Neural crest cell (in vitro differentiated cells): ENCODE measurements around the gene MROH9. TPM values are rescaled to one million over a fixed set of nuclear protein-coding genes. Genes with fewer than 3 reads are reported as not detected.

ENCODE experiments used
- DNase-seq: peaks from one replicate; pipeline ENCODE4 v3.0.0; 2021; ENCODE audit warnings: low read depth, mixed read lengths, low spot score
- H3K27ac Mint-ChIP-seq: one replicate; pipeline ENCODE4 v1.8.0; 2021; ENCODE audit warnings: mild to moderate bottlenecking, mixed read lengths; ENCODE audit not compliant: unreplicated experiment
- H3K27me3 Mint-ChIP-seq: 2 replicates; pipeline ENCODE4 v1.8.0; 2021; ENCODE audit warnings: low read depth, mild to moderate bottlenecking, mixed read lengths
- H3K36me3 Mint-ChIP-seq: 2 replicates; pipeline ENCODE4 v1.8.0; 2021; ENCODE audit warnings: low read depth, mild to moderate bottlenecking, mixed read lengths
- H3K4me1 Mint-ChIP-seq: 2 replicates; pipeline ENCODE4 v1.8.0; 2021; ENCODE audit warnings: mixed read lengths
- H3K4me3 Mint-ChIP-seq: one replicate; pipeline ENCODE4 v1.8.0; 2021; ENCODE audit warnings: mild to moderate bottlenecking, mixed read lengths
- H3K9me3 Mint-ChIP-seq: 2 replicates; pipeline ENCODE4 v1.8.0; 2021; ENCODE audit warnings: mixed read lengths
- CTCF ChIP-seq: fragments of 200-600 bp; sonication (generic); conservative IDR thresholded peaks from 2 replicates; pipeline ENCODE4 v1.5.0; 2021; ENCODE audit warnings: antibody characterized with exemption, mild to moderate bottlenecking
- total RNA-seq: library from RNA; stranded (reverse); gene quantifications from 2 replicates; pipeline ENCODE4 v1.2.1, GENCODE V29; 2021

MROH9 gene
- total RNA-seq, 1 donor from 2014 or later = not detected

GRCh38 chr1:171055966-171056643 lies 120.8 kb downstream of the MROH9 start:
- H3K36me3 Mint-ChIP-seq = no peaks in the 10 kb centered on the region
- H3K4me1 Mint-ChIP-seq = no peaks in the 10 kb centered on the region
- peaks cover 2% of the 10 kb centered on the region for H3K27me3 Mint-ChIP-seq
- H3K27ac Mint-ChIP-seq = no peak overlapping the region
- TF ChIP-seq CTCF = no peak
- DNase-seq = no peak
- peaks cover 10% of the 10 kb centered on the region for H3K9me3 Mint-ChIP-seq
- H3K4me3 Mint-ChIP-seq = no peak overlapping the region

- H3K4me3 Mint-ChIP-seq = no peak overlapping the region
- H3K27me3 Mint-ChIP-seq = peaks cover 2% of the 10 kb centered on the region
Measured at GRCh38 chr1:171061425-171062143, 126.2 kb downstream of the MROH9 start.

GRCh38 chr1:171062902-171063301 lies 127.6 kb downstream of the MROH9 start:
- Mint-ChIP-seq H3K27me3 (peaks cover 2% of the 10 kb centered on the region), H3K4me1 (no peaks in the 10 kb centered on the region), H3K9me3 (no peaks in the 10 kb centered on the region), H3K4me3 (no peak overlapping the region), H3K36me3 (no peaks in the 10 kb centered on the region), H3K27ac (no peak overlapping the region)
- DNase-seq = no peak
- no peak for TF ChIP-seq CTCF

More at GRCh38 chr1:171061425-171062143, 126.2 kb downstream of the MROH9 start:
- H3K4me1 Mint-ChIP-seq = no peaks in the 10 kb centered on the region
- no peak overlapping the region for H3K27ac Mint-ChIP-seq
- no peak for TF ChIP-seq CTCF
- H3K9me3 Mint-ChIP-seq = no peaks in the 10 kb centered on the region
- H3K36me3 Mint-ChIP-seq = no peaks in the 10 kb centered on the region
- no peak for DNase-seq

- Mint-ChIP-seq H3K4me3 (no peak overlapping the region), H3K27ac (no peak overlapping the region), H3K27me3 (no peaks in the 10 kb centered on the region), H3K9me3 (no peaks in the 10 kb centered on the region), H3K4me1 (no peaks in the 10 kb centered on the region), H3K36me3 (no peaks in the 10 kb centered on the region)
- TF ChIP-seq CTCF = no peak
- no peak for DNase-seq
Measured at GRCh38 chr1:171075041-171075440, 139.7 kb downstream of the MROH9 start.

GRCh38 chr1:171081314-171081753 lies 146.0 kb downstream of the MROH9 start:
- H3K27me3 Mint-ChIP-seq = no peaks in the 10 kb centered on the region

More at GRCh38 chr1:171081314-171081753, 146.0 kb downstream of the MROH9 start:
- peak; percentile 59 for TF ChIP-seq CTCF
- no peak for DNase-seq
- Mint-ChIP-seq H3K27ac (no peak overlapping the region), H3K4me1 (no peaks in the 10 kb centered on the region), H3K36me3 (no peaks in the 10 kb centered on the region), H3K4me3 (no peak overlapping the region), H3K9me3 (no peaks in the 10 kb centered on the region)
